ENCODE data around the gene GNAZ. TPM values are rescaled to one million over a fixed set of nuclear protein-coding genes. Genes with fewer than 3 reads are reported as not detected.
A peak's percentile ranks its signal among the peaks of the same experiment; 100 is the strongest.

GNAZ gene
- total and polyA plus RNA-seq, 2 of the 8 experiments (the other 6 are each of a cell fraction or from before 2014, with no cell fraction given): 6.6 to 9.6 TPM

GRCh38 chr22:23094695-23095681, 24.7 kb downstream of the GNAZ start:
- no peak overlapping the region for H3K27ac ChIP-seq (ENCODE audit: low read depth, low read length)
- DNase-seq (ENCODE audit: low read depth in 1 of 2, low spot score in 2 of 2): no peak
- CTCF ChIA-PET (ENCODE audit: partially characterized antibody): interaction anchor here (0.6 to 3.4 kb wide), 18 partner anchors 8 to 891 kb away, joined by 3 to 25 read pairs (median 4); partner anchors contain the start of gene GNAZ
- TF ChIP-seq POLR2AphosphoS5 (IDR thresholded peaks at IDR 0.05; ENCODE audit: low read depth, low read length) (no peak), KDM1A (IDR thresholded peaks at IDR 0.05; ENCODE audit: borderline replicate concordance, low read length) (no peak), SP1 (IDR thresholded peaks at IDR 0.05; ENCODE audit: low read depth, low read length) (no peak), POLR2A (IDR thresholded peaks at IDR 0.05; ENCODE audit: control extremely low read depth in 1 of 2, low read depth in 2 of 2, low read length in 2 of 2) (no peak), MAFK (IDR thresholded peaks at IDR 0.05; ENCODE audit: low read depth, low read length) (no peak), ATF3 (IDR thresholded peaks at IDR 0.05; ENCODE audit: insufficient read depth, low read depth, low read length) (no peak), EZH2 (IDR thresholded peaks at IDR 0.05; ENCODE audit: low read depth, low read length, severe bottlenecking) (no peak), NRF1 (IDR thresholded peaks at IDR 0.05; ENCODE audit: low read depth, low read length) (no peak), GTF2F1 (IDR thresholded peaks at IDR 0.05; ENCODE audit: borderline replicate concordance, low read depth, low read length) (no peak), FOSL1 (IDR thresholded peaks at IDR 0.05; ENCODE audit: insufficient read depth, low read depth, low read length) (no peak), HDAC6 (IDR thresholded peaks at IDR 0.05; ENCODE audit: low read depth, low read length) (no peak)

More at GRCh38 chr22:23094695-23095681, 24.7 kb downstream of the GNAZ start:
- FAIRE-seq: no peak
- POLR2A ChIA-PET (ENCODE audit: partially characterized antibody): interaction anchor here (1.2 kb wide), 1 partner anchor 26 kb away, joined by 3 read pairs; no protein-coding TSS in a partner anchor
- H3K23ac ChIP-seq (ENCODE audit: insufficient read length): no peak overlapping the region
- H4K91ac ChIP-seq (replicated peaks; ENCODE audit: insufficient read length, low read length): no peak overlapping the region
- no peaks in the 10 kb centered on the region for H3K4me1 ChIP-seq (replicated peaks in 1 of 4; ENCODE audit: control insufficient read depth in 3 of 4, insufficient read depth in 4 of 4, low read length in 3 of 4)
- H3K9ac ChIP-seq (replicated peaks in 1 of 4; ENCODE audit: extremely low read depth in 1 of 4, low read depth in 3 of 4, low read length in 3 of 4): no peak overlapping the region
- peaks cover 0 to 3% (median 0%) of the 10 kb centered on the region in 4 experiments; a peak in 1 of 8 replicates for H3K36me3 ChIP-seq (ENCODE audit: control insufficient read depth in 2 of 4, insufficient read depth in 4 of 4, low read length in 3 of 4)
- no peaks in the 10 kb centered on the region for H3K79me2 ChIP-seq (ENCODE audit: control insufficient read depth in 1 of 2, insufficient read depth in 2 of 2, low read length in 2 of 2)
- no peak overlapping the region for H2BK5ac ChIP-seq (ENCODE audit: low read depth, low read length)
- no peaks in the 10 kb centered on the region for H3K9me3 ChIP-seq (ENCODE audit: insufficient read depth in 2 of 2, low read depth in 1 of 2, low read length in 1 of 2)
- no peak overlapping the region for H2BK15ac ChIP-seq (ENCODE audit: low read length)
- H2BK12ac ChIP-seq (ENCODE audit: low read depth, low read length): no peak overlapping the region; the same call in 1 of the 2 replicates
- no peak overlapping the region for H3K4me3 ChIP-seq (ENCODE audit: extremely low read depth in 1 of 4, insufficient read depth in 2 of 4, low read depth in 3 of 4, low read length in 4 of 4)
- H3K4me2 ChIP-seq (ENCODE audit: insufficient read depth in 1 of 2, low read depth in 2 of 2, low read length in 2 of 2): no peak overlapping the region
- H3K56ac ChIP-seq (replicated peaks; ENCODE audit: insufficient read length, low read depth, low read length): no peak overlapping the region
- no peak overlapping the region for H4K5ac ChIP-seq (ENCODE audit: insufficient read length, low read depth, low read length)
- H3K79me1 ChIP-seq (ENCODE audit: low read depth, low read length): peaks cover 3% of the 10 kb centered on the region; the same call in 1 of the 2 replicates
- H3K18ac ChIP-seq (ENCODE audit: extremely low read depth, low read length): no peak overlapping the region
- no peaks in the 10 kb centered on the region; a peak in 2 of 7 replicates for H3K27me3 ChIP-seq (replicated peaks in 1 of 4; ENCODE audit: control insufficient read depth in 3 of 4, extremely low read depth in 1 of 4, insufficient read depth in 3 of 4, low read length in 3 of 4)
- H2AFZ ChIP-seq (ENCODE audit: low read length): no peak overlapping the region
- no peak overlapping the region for H2BK120ac ChIP-seq (replicated peaks; ENCODE audit: low read depth, low read length)
- no peak overlapping the region for H2AK5ac ChIP-seq (ENCODE audit: low read depth, low read length)
- H3K23me2 ChIP-seq (ENCODE audit: low read depth, low read length): peaks cover 4% of the 10 kb centered on the region; the same call in 1 of the 2 replicates
- peak overlapping the region; percentile 35; the same call in 1 of the 2 replicates for H4K8ac ChIP-seq (ENCODE audit: extremely low read depth, insufficient read depth, low read length)
- no peak overlapping the region for H3K14ac ChIP-seq (ENCODE audit: insufficient read length)
- 89% methylated on average over 30 of the region's 31 CpGs; no CpG with 5 or more reads in 1 of the 2 experiments for WGBS, 2 experiments (ENCODE audit: extremely low coverage in 1 of 2, insufficient coverage in 1 of 2, insufficient read length in 1 of 2, insufficient replicate concordance in 2 of 2, low coverage in 1 of 2, low lambda C conversion rate in 2 of 2, missing lambda C conversion rate in 1 of 2)
- H3K4ac ChIP-seq (replicated peaks; ENCODE audit: insufficient read length, low read depth, low read length): no peak overlapping the region
- no peak overlapping the region for H2BK20ac ChIP-seq (ENCODE audit: low read length)
- peaks cover 8 to 18% of the 10 kb centered on the region in 2 experiments for H4K20me1 ChIP-seq (replicated peaks in 1 of 2; ENCODE audit: control insufficient read depth in 1 of 2, insufficient read depth in 2 of 2, low read length in 2 of 2)
